ENCODE measurements around the gene DIAPH1.

DNA sequence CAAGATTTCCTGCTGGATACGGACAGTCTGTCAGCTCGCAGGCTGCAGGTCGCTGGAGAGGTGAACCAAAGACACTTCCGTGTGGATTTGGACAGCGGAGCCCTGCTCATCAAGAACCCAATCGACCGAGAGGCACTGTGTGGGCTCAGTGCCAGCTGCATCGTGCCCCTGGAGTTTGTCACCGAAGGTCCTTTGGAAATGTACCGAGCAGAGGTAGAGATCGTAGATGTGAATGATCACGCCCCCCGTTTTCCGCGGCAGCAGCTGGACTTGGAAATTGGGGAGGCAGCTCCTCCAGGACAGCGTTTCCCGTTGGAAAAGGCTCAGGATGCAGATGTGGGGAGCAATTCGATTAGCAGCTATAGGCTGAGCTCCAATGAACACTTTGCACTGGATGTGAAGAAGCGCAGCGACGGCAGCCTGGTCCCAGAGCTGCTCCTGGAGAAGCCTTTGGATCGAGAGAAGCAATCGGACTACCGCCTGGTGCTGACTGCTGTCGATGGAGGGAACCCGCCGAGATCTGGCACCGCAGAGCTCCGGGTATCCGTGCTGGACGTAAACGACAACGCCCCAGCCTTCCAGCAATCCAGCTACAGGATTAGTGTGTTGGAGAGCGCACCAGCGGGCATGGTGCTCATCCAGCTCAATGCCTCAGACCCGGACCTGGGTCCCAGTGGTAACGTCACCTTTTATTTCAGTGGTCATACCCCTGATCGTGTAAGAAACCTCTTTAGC lies 133.3 kb downstream of the DIAPH1 start:
- TF ChIP-seq, protein P1, sequence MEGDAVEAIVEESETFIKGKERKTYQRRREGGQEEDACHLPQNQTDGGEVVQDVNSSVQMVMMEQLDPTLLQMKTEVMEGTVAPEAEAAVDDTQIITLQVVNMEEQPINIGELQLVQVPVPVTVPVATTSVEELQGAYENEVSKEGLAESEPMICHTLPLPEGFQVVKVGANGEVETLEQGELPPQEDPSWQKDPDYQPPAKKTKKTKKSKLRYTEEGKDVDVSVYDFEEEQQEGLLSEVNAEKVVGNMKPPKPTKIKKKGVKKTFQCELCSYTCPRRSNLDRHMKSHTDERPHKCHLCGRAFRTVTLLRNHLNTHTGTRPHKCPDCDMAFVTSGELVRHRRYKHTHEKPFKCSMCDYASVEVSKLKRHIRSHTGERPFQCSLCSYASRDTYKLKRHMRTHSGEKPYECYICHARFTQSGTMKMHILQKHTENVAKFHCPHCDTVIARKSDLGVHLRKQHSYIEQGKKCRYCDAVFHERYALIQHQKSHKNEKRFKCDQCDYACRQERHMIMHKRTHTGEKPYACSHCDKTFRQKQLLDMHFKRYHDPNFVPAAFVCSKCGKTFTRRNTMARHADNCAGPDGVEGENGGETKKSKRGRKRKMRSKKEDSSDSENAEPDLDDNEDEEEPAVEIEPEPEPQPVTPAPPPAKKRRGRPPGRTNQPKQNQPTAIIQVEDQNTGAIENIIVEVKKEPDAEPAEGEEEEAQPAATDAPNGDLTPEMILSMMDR (IDR thresholded peaks at IDR 0.05) = no peak
- no peak for TF ChIP-seq ZFX (IDR thresholded peaks at IDR 0.05; ENCODE audit: borderline replicate concordance)

Measured in 22Rv1 (cell line).